ENCODE data around the gene PLK3. TPM values are rescaled to one million over a fixed set of nuclear protein-coding genes. Genes with fewer than 3 reads are reported as not detected.
"Not testable (repeated sequence)": the region's sequence is repeated elsewhere in the genome, so short reads cannot be mapped to it uniquely, and the experiment has no call there.

The PLK3 gene
- total RNA-seq, 4 donors from 2014 or later = 7.4 to 18.4 (median 13.6) TPM

DNA sequence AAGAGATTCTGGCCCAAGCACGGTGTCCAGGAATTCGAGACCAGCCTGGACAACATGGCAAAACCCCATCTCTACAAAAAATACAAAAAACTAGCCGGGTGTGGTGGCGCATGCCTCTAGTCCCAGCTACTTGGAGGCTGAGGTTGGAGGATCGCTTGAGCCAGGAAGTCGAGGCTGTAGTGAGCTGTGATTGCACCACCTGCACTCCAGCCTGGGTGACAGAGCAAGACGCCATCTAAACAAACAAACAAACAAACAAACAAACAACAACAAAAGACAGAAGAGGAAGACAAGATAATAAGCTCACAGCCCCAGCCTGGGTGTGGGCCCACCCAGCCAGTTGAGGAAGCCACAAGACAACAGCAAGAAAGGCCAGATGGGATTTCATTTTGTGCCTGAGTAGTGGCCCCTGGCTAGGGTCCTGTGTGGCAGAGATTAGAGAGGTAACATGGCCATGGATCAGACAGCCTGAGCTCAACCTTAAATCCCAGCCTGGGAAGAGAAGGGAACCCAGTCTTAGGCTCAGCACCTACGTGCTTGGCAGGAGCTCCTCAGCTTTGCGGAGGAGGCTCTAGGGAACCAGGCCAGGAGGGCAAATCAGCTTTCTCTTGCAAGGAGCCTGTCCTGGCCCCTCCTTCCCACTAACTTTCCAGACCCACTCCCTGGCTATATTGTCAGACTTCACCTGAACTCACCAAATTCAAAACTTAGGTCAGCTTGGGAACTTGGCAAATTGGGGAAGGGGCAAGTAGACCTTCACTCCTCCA is 7.3 kb upstream of the PLK3 start:
- TF ChIP-seq, protein P1, sequence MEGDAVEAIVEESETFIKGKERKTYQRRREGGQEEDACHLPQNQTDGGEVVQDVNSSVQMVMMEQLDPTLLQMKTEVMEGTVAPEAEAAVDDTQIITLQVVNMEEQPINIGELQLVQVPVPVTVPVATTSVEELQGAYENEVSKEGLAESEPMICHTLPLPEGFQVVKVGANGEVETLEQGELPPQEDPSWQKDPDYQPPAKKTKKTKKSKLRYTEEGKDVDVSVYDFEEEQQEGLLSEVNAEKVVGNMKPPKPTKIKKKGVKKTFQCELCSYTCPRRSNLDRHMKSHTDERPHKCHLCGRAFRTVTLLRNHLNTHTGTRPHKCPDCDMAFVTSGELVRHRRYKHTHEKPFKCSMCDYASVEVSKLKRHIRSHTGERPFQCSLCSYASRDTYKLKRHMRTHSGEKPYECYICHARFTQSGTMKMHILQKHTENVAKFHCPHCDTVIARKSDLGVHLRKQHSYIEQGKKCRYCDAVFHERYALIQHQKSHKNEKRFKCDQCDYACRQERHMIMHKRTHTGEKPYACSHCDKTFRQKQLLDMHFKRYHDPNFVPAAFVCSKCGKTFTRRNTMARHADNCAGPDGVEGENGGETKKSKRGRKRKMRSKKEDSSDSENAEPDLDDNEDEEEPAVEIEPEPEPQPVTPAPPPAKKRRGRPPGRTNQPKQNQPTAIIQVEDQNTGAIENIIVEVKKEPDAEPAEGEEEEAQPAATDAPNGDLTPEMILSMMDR (IDR thresholded peaks at IDR 0.05) = no peak
- TF ChIP-seq POLR2A (IDR thresholded peaks at IDR 0.05) = no peak
- peak overlapping the region; percentile 33 to 52 (median 49) for H3K27ac ChIP-seq
- no peak overlapping the region for H3K4me3 ChIP-seq (replicated peaks in 1 of 3)
- intact Hi-C loops (cut with DNase I) = no loop called here
- peaks cover 0 to 9% of the 10 kb centered on the region in 2 donors for H3K4me1 ChIP-seq
- H3K27me3 ChIP-seq = no peaks in the 10 kb centered on the region
- no peaks in the 10 kb centered on the region for H3K9me3 ChIP-seq
- peak; percentile 8 to 41 for DNase-seq
- H3K36me3 ChIP-seq = no peaks in the 10 kb centered on the region
- WGBS, 2 donors = 83 to 89% methylated on average over 9 of the region's 9 CpGs

DNA sequence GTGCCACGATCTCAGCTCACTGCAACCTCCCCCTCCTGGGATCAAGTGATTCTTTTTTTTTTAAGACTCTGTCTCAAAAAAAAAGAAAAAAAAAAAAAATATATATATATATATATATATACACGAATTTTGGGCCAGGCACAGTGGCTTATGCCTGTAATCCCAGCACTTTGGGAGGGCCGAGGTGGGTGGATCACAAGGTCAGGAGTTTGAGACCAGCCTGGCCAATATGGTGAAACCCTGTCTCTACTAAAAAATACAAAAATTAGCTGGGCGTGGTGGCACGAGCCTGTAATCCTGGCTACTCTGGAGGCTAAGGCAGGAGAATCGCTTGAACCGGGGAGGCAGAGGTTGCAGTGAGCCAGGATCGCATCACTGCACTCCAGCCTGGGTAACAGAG is 2.3 kb upstream of the PLK3 start:
- H3K9me3 ChIP-seq; H3K27ac ChIP-seq; H3K4me3 ChIP-seq (replicated peaks in 1 of 3); intact Hi-C loops (cut with DNase I); H3K36me3 ChIP-seq; H3K27me3 ChIP-seq: not testable (repeated sequence)
- WGBS, 2 donors = 83 to 84% methylated on average over 8 of the region's 8 CpGs
- H3K4me1 ChIP-seq = peaks cover 9 to 33% of the 10 kb centered on the region in 2 donors
- DNase-seq = peak in 1 of 2 donors; percentile 2

DNA sequence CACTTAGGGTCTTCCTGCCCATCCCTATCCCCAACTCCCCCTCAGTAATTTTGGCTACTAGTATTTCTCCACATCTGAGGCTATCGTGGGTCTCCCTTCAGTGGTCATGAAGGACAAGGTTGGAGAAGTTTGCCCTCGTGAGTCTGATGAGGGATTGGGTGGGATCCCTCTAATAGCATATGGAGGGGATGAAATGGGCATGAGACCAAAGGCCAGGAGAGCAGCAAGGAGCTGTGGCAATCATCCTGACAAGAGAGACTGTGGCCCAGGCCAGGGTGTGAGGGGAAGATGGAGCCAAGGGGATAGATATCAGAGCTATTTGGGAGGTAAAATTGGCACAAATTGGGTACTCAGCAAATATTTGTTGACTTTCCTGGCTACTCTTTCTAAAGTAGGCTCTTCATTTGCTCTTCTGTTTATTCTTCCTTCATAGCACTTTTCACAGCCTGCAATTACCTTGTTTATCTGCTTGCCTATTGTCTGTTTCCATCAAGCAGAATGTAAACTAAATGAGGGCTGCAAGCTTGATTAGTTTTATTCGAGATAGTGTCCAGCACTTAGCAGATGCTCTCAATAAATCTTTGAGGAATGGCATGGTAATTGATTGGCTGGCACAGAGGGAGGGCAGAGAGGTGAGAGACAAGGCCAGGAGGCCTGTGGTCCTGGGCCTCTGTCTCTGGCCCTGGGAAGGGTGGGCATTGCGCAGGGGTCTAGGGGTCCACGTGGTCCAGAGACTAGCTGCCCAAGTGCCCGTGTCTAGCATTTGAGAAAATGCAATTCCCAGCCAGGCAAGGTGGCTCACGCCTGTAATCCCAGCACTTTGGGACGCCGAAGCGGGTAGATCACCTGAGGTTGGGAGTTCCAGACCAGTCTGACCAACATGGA is 1.5 kb upstream of the PLK3 start:
- Histone ChIP-seq H3K27me3 (no peaks in the 10 kb centered on the region), H3K9me3 (no peaks in the 10 kb centered on the region), H3K36me3 (peaks cover 0 to 12% of the 10 kb centered on the region in 2 donors), H3K4me1 (peaks cover 9 to 32% of the 10 kb centered on the region in 2 donors), H3K4me3 (replicated peaks in 1 of 3) (no peak overlapping the region), H3K27ac (peak overlapping the region; percentile 69 to 94 (median 84))
- intact Hi-C loops (cut with DNase I) = no loop called here
- no peak for TF ChIP-seq POLR2A (IDR thresholded peaks at IDR 0.05)
- TF ChIP-seq, protein P1 (IDR thresholded peaks at IDR 0.05) = no peak
- DNase-seq = peak in 1 of 2 donors; percentile 16
- WGBS, 2 donors = 79 to 90% methylated on average over 10 of the region's 10 CpGs

DNA sequence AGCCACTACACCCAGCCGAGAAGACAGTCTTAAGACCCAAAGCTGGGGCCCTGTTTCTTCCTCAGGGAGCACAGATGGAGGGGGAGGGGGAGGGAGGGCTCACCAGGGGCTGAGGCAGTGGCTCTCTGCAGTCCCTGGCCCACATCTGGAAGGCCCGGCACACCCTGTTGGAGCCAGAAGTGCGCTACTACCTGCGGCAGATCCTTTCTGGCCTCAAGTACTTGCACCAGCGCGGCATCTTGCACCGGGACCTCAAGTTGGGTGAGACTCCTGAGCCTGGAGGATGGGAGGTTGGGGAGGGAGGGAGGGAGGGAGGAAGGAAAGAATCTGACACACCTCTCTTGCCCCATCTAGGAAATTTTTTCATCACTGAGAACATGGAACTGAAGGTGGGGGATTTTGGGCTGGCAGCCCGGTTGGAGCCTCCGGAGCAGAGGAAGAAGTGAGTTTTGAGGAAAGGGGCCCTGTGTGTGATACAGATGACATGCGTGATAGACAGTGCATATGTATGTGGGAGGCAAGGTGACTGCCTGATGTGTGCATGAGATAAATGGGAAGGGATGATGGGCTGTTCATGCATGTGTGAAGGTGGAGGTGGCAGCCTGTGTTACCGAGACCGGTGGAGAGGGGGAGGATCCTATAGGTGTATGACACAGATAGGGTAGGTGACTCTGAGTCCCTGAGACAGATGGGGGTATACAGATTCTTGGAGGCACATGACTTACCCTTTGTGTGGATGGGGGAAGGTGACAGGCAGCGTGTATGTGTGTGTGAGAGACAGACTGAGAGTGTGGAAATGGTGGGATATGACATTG is 1.5 kb downstream of the PLK3 start:
- Histone ChIP-seq H3K36me3 (peaks cover 20 to 22% of the 10 kb centered on the region in 2 donors), H3K27me3 (no peaks in the 10 kb centered on the region), H3K9me3 (no peaks in the 10 kb centered on the region), H3K4me3 (replicated peaks in 1 of 3) (peak overlapping the region in 1 of 3 donors; percentile 83), H3K4me1 (peaks cover 13 to 44% of the 10 kb centered on the region in 2 donors), H3K27ac (peak overlapping the region in 2 of 3 donors; percentile 31 to 51)
- TF ChIP-seq, protein P1 (IDR thresholded peaks at IDR 0.05) = no peak
- no peak for TF ChIP-seq POLR2A (IDR thresholded peaks at IDR 0.05)
- intact Hi-C loops (cut with DNase I) = no loop called here
- DNase-seq = peak in 1 of 2 donors; percentile 19
- 68% methylated on average over 13 of the region's 13 CpGs for WGBS, 2 donors
